Activated effector memory CD4-positive, alpha-beta T cell treated with Interleukin-2 at 50 U/mL for 16 hours (primary cell): ENCODE measurements around the gene COL2A1.

Experiments used
- DNase-seq: peaks from one replicate; pipeline ENCODE4 v3.0.0-alpha.2; 2020

The COL2A1 gene

DNA sequence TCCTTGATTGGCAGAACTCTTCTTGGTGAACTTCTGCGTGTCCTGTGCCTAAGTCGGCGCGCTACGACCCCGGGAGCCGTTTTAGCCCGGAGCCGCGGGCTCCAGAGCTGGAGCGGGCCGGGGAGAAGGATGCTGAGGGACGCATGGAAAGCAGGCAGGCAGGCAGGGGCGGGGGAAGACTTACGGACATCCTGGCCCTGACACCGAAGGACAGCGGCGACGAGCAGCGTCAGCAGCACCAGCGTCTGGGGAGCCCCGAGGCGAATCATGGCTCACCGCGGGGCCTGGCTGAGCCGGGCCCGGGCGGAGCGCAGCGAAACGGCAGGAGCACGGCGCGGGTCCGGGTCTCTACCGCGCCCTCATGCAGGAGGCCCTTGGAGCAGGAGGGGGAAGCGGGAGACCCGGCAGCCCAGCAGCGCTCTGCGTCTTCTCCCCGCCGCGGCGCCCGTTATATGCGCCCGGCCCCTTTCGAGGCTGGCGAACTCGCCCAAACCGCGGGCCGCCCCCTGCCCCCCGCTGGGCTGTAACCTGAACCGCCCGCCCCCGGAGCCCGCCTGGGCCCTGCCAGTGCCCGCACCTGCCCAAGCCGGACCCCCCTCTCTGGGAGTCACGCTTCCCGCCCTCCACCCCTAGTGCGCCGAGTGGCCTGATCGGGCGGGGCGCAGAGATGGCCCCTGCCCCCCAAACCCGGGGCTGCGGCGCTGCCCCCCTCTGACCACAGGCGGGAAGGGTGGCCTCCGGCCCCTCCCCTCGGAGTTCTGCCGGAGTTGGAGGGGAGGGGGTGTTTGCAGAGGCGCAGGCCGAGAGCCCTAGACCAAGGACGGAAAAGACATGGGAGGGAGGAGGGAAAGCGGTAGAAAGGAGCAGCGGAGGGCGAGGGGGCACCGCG is at the start of gene COL2A1:
Gene COL2A1 (minus strand): TSS at position 424 of the 889 bp plus-strand sequence. CDS start 155 bp downstream, at position 269.
- no peak for DNase-seq

GRCh38 chr12:48053883-48054282 is 49.6 kb upstream of the COL2A1 start:
- no peak for DNase-seq

DNA sequence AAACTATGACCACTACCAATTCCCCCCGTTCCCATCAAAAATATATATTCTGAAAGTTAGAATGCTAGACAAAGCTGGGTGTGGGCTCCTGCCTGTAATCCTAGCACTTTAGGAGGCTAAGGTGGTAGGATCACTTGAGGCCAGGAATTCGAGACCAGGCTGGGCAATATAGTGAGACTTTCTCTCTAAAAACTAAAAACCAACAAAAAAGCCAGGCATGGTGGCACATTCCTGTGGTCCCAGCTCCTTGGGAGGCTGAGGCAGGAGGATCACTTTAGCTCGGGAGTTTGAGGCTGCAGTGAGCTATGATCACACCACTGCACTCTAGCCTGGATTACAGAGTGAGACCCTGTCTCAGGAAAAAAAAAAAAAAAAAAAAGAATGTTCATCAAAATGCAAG is 48.8 kb upstream of the COL2A1 start:
- DNase-seq, result no peak

- no peak for DNase-seq
These were observed 47.4 kb upstream of the COL2A1 start for GRCh38 chr12:48051681-48052080.

- no peak for DNase-seq
These were observed 45.9 kb upstream of the COL2A1 start for GRCh38 chr12:48050174-48050573.

GRCh38 chr12:48045965-48046518 is 41.8 kb upstream of the COL2A1 start:
- no peak for DNase-seq

- no peak for DNase-seq
These were observed 41.0 kb upstream of the COL2A1 start for GRCh38 chr12:48045061-48045846.

DNA sequence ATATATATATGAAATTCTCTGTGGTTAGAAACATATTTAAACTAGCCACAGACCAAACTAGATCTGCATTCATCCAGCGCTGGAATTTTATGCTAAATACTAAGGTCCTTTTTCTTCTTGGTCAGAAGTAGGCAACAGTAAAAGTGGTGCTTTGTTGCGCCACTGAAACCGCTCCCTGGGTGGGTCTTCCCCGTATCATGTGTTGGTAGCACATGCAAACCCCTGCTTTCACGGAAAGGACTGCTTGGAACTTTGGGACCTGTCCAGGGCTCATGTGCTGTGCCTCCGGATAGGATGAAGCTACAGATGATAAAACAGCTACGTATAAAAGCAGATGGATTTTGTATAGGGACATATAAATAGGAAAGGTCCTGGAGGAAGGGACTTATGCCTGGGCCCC is 40.1 kb upstream of the COL2A1 start:
- no peak for DNase-seq

DNA sequence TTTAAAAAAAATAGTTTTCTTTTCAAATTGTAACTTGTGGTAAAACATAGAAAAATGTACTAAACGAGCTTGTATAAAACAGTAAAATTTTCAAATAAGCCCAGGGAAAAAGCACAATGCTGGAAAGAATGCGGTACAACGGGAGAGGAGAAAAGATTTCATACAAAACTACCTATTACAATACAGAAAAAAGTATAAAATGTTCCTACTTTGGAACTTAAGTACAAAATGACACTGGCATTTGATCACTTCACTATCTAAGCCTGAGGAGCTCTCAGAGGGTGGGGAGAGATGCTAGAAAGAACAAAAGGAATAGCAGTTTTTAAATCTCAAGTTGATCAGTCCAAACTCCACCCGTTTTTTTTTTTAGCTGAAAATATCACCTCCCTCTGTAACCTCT is 39.5 kb upstream of the COL2A1 start:
- DNase-seq, result no peak

GRCh38 chr12:48041591-48042423 is 37.5 kb upstream of the COL2A1 start:
- no peak for DNase-seq

GRCh38 chr12:48040354-48040753 is 36.1 kb upstream of the COL2A1 start:
- no peak for DNase-seq

GRCh38 chr12:48039151-48039550 is 34.9 kb upstream of the COL2A1 start:
- DNase-seq, result no peak

DNA sequence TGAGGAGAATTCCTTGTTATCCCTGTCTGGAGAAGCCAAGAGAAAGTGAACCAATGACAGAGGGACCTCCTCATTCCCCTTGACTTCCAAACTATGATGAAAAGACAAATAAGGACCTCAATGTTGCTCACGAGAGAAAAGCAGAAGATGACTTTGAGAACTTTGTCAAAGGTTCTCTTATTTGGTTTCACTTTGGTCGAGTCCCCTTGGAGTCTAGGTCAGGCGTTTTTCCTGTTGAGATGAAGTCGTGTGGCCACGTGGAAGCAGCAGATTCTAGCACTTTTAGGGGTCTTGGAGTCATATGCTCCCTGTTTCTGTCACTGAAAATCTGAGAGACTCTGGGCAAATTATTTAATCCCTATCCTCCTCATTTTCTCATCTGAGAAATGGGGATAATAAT is 33.8 kb upstream of the COL2A1 start:
- no peak for DNase-seq

- no peak for DNase-seq
These were observed 33.1 kb upstream of the COL2A1 start for GRCh38 chr12:48037267-48037915.

GRCh38 chr12:48036818-48037217 is 32.5 kb upstream of the COL2A1 start:
- no peak for DNase-seq

GRCh38 chr12:48034835-48035805 is 30.8 kb upstream of the COL2A1 start:
- no peak for DNase-seq

GRCh38 chr12:48033451-48033850 is 29.2 kb upstream of the COL2A1 start:
- no peak for DNase-seq

DNA sequence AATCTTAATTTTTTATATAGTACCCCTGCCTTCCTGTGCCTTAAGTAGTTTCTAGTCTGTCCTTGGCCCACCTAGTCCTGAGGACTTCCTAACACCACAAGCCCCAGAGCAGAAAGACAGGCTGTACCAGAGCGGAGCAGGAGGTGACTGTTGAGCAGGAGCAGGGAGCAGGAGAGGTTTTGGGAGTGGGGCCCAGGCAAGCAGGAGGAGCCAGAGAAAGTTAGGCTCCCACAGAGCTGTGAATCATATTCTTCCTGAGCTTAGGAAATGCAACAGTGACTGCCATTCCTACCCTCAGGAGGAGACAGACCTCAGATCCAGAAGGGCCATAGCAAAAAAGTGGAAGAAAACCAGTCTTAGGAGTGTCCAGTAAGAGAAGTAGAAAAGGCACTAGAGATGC is 28.3 kb upstream of the COL2A1 start:
- DNase-seq, result no peak

DNA sequence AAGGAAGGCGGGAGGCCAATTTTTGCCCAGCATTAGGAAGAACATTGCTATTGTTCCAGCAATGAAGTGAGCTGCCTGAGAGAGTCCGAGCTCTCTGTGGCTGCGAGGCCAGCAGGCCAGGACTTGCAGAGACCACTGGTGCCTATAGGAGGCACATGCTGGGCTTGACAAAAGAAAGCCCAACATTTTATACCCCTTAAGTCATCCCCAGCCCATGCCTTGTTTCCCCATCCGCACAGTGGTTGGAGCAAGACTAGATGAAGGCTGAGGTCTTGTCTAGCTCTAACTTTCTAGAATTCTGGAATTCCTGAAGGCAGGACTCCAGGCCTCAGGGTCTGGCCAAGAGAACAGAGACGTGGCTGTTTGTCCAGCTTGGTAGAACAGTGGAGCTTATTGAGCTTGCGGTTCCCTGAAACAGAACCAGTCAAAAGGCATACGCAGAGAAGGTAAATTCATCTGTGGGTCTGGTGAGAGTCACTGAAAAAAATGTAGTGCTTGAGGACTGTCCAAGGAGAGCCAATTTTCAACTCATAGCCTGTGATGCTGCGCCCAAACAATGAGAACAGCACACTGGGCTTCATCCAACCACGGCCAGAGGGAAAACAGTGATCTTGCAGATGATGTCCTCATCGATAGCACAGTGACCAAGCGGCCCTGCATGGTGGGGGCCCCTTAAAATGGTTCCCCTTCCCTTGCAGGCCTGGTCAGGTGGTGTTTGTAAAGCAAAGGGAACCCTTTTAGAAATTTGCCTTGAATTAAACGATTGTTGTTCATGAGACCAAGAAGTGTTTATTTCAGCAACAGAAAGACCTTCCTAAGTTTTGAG is 27.1 kb upstream of the COL2A1 start:
- no peak for DNase-seq

GRCh38 chr12:48030173-48030650 is 25.9 kb upstream of the COL2A1 start:
- no peak for DNase-seq
